C4-2B (cell line): ENCODE data around the gene MXRA8.

ENCODE experiments used
- ZFX ChIP-seq: fragments of 450-650 bp; IDR thresholded peaks from 2 replicates; pipeline ENCODE4 v1.6.1; 2017
- TF ChIP-seq, protein P1 (sequence below): fragments of 450-650 bp; conservative IDR thresholded peaks from 2 replicates; pipeline ENCODE4 v1.5.1; 2017; ENCODE audit warnings: mild to moderate bottlenecking

DNA sequence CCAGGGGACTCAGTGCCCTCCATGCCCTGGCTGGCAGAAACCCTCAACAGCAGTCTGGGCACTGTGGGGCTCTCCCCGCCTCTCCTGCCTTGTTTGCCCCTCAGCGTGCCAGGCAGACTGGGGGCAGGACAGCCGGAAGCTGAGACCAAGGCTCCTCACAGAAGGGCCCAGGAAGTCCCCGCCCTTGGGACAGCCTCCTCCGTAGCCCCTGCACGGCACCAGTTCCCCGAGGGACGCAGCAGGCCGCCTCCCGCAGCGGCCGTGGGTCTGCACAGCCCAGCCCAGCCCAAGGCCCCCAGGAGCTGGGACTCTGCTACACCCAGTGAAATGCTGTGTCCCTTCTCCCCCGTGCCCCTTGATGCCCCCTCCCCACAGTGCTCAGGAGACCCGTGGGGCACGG lies 30.1 kb downstream of the MXRA8 start:
- TF ChIP-seq, protein P1, sequence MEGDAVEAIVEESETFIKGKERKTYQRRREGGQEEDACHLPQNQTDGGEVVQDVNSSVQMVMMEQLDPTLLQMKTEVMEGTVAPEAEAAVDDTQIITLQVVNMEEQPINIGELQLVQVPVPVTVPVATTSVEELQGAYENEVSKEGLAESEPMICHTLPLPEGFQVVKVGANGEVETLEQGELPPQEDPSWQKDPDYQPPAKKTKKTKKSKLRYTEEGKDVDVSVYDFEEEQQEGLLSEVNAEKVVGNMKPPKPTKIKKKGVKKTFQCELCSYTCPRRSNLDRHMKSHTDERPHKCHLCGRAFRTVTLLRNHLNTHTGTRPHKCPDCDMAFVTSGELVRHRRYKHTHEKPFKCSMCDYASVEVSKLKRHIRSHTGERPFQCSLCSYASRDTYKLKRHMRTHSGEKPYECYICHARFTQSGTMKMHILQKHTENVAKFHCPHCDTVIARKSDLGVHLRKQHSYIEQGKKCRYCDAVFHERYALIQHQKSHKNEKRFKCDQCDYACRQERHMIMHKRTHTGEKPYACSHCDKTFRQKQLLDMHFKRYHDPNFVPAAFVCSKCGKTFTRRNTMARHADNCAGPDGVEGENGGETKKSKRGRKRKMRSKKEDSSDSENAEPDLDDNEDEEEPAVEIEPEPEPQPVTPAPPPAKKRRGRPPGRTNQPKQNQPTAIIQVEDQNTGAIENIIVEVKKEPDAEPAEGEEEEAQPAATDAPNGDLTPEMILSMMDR, result no peak
- no peak for TF ChIP-seq ZFX
